UCSD-AML1 (cell line): Measurements from ENCODE around the gene CEP135.
"Not testable (repeated sequence)": the region's sequence is repeated elsewhere in the genome, so short reads cannot be mapped to it uniquely, and the experiment has no call there.

Experiments
- DNase-seq: peaks from one replicate; lab custom pipeline; 2025; ENCODE audit not compliant: unreplicated experiment; lab: John Stamatoyannopoulos, UW

CEP135 gene

DNA sequence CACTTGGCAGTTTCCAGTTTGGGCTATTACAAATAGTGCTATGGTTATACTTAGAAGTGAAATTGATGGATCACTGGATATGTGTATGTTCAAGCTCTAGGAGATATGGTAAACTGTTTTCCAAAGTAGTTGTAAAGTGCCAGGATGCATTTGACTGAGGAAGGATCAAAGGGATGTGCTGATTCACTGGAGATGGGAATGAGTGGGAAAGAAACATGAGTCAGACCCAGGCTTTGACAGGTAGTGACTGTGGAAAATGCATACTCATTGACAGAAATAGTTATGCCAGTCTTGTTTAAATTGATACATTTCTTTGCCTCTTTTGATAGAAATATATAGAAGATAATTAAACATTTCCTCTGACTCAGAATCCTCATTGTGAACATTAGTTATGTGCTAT lies 77.9 kb downstream of the CEP135 start:
- no peak for DNase-seq

DNA sequence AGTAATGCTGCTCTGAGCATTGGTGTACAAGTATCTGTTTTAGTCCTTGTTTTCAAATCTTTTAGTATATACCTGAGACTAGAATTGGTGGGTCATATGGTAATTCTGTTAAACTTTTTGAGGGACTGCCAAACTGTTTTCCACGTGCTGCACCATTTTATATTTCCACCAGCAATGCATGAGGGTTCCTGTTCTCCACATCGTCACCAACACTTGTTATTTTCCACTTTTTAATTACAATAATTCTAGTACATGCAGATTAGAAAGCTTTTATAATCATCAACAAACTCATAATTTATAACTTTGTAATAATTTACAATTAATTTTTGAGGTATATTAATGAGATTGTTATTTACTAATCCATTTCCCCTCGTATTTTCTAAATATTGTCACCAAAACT lies 79.4 kb downstream of the CEP135 start:
- DNase-seq = no peak

DNA sequence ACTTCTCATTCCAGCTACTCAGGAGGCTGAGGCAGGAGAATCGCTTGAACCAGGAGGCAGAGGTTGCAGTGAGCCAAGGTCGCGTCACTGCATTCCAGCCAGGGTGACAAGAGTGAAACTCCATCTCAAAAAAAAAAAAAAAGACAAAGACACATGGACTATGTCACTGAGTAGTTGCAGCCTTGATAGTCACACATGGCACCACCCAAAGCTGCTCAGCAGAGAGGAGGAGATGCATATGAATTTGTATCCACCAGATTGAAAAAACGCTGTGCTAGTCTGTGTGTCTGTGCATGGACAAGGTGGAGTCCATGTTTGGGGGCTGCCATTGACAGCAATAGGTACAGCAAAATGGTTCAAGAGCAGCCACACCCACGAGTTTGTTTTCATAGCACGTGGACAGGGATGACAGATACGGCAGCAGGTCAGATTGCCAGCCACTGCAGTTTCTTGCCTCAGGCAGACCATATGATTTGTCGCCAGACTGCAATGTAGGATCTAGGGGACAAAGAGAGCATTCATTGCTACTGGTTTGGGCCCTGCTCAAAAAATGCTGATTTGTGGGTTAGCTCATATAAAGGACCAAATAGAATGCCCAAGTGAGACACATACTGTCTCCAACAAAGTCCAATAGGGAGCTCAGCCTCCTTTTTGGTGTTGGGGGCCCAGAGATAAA lies 89.9 kb downstream of the CEP135 start:
- DNase-seq = no peak

DNA sequence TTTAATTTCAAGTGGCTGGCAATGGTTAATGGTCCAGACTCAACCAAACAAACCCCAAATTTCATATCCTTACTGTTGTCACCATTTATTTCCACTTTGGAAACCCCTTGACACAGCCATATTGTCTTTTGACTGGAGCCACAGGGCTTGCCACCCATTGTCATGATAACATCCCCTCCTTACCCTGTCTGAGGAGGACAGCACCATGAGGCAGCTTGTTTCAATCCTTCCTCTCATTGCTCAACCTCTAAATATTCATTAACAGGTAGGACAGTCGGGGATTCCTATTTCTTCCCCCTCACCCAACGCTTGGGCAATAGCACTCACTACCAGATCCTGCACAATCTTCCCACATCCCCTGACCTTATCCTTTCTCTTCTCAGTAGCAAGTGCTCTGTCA lies 92.1 kb downstream of the CEP135 start:
- DNase-seq = no peak

DNA sequence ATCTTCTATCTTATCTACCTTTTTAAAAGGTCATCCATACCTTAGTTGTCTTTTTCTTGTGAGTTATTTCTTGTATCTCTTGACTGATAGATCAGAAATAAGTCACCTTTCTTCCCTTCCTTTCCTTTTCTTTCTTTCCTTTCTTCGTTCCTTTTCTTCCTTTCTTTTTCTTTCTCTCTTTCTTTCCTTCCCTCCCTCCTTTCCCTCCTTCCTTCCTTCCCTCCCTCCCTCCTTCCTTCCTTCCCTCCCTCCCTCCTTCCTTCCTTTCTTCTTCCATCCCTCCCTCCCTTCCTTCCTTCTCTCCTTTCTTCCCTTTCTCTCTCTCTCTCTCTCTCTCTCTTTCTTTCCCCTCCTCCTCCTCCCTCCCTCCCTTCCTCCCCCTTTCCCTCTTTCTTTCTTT lies 93.5 kb downstream of the CEP135 start:
- DNase-seq = no peak

DNA sequence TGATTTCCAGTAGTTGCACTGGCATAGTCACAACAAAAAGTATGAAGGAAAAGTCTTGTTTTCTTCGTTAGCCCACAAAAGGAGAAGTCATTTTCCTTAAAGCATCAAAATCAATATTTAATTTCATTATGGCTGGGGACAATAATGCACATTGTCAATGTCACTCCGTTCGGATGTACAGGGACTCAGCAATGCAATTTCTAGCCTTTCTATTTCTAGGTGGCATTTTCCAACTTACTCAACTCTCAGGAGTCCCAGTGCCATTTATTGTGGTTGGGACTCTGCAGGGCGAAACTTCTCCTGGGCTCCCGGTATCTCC lies 99.6 kb downstream of the CEP135 start:
- DNase-seq = no peak

DNA sequence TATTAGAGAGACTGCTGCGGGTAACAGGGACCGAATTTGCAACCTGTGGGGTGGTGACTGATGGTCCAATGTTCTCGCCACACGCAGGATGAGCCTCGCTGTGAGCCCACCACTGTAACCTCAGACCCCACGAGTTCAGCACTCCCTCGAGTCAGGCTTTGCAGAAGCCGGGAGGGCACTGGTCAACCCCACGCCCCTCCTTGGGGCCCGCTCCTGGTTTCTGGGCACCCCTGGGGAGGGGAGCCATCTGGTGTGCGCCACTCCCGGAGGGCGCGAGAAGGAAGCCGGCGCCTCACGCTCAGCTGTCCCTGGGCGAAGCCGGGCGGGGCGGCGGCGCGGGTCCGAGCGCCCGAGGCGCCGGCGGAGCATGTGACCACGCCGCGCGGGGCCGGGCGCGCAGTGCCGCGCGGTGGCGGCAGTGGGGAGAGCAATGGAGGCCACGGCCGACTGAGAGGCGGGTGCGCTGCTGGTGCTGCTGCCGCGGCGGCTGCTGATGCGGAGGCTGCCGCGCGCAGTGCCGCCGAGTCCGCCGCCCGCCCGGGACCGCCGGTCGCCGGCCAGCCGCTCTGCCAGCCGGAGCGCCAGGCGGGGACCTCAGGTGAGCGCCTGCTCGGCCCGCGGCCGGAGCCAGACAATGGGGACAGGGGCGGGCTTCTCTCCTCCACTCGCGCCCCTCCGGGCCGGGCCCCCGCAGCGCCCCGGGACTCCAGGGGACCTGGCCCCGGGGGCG lies 100.1 kb downstream of the CEP135 start:
- peak; percentile 78 for DNase-seq

DNA sequence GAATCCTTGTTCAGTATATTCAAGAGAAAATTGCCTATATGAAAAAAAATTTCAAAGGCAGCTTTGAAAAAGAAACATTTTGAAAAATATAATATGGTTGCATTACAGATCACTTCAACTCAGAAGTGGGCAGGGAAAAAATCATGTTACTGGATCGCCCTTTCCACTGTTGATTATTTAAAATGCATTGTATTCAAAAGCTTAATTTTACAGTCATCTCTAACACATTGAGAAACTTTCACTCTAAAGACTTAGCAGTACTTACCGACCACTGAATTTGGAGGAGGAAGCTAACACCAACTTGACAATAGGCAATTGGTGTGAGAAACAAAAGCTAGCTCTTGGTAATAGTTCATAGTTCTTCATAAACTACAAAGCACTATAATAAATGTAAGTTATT lies 101.9 kb downstream of the CEP135 start:
- no peak for DNase-seq

DNA sequence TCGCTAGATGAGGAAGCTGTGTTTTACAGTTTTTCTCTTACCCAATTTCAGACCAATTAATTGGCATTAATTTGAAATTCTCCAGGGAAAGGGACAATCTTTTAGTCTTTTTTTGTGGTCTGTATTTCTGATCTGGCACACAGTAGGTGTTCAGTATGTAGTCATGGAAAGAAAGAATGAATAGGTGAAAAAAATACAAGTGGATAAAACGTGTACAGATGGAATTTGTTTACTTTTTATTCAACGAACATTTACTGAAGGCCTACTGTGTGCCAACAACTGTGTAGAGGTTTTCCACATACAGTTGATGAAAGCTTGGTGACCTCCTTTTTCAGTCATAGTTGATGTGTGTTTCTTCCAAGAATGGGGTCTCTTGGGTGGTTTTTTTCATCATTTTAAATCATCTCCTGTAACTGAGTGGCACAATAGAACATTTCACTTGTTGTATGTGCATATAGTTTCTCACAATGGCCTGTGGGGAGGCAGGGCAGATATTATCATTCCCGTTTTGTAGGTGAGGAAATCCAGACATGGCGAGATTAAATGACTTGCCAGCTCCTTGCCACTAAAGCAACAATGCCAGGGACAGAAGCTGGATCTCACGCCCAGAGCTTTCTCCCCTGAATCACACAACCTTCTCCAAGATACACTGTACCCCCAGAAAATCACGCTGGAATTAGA lies 102.4 kb downstream of the CEP135 start:
- DNase-seq = no peak

DNA sequence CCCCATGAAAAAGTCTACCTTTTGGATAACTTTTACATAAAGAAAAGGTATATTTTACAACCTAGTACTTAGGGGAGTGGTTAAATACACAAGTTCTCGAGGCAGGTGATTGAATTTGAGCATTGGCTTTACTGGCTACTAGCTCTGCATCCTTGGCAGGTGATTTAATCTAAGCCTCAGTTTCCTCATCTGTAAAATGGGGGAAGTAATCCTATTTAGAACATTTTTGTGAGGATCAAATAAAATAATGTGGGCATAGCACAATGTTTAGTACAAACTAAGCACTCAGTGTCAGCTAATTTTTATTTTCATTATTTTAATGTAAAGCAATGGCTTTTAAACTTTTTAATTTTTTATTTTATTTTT lies 102.9 kb downstream of the CEP135 start:
- no peak for DNase-seq

DNA sequence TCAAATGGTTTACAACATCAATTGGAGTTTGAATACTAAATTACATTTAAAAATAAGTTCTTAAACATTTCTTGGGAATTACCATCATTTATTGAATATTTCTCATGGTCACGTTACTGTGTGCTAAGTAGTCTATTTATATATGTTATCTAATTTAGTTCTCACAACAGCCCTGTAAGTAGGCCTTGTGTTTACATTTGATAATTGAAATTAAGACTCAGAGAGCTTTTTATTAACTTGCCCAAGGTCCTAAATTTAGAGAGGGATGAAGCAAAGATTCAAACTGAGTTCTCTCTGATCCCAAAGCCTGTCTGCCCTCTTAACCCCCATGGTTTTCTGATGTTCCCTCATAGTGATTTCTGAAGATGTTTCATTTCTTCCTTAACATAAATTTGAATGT lies 103.7 kb downstream of the CEP135 start:
- no peak for DNase-seq

DNA sequence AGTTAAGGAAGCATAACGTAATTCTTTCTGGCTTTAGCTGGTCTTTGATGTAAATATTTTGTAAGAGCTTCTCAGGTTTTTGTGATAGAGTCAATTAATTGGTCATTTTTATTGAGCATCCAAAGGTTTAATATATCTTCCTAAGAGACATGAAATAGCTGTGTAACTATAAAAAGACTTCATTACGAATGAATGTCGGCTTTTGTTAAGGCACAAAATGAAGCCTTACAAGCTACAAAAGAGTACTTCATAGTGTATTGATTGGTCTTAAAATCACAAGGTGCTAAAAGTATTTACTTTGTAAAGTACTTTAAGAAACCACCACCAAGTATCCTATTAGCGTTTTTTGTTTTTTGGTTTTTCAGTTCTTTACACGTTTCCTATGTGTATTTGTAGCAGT lies 104.2 kb downstream of the CEP135 start:
- no peak for DNase-seq

DNA sequence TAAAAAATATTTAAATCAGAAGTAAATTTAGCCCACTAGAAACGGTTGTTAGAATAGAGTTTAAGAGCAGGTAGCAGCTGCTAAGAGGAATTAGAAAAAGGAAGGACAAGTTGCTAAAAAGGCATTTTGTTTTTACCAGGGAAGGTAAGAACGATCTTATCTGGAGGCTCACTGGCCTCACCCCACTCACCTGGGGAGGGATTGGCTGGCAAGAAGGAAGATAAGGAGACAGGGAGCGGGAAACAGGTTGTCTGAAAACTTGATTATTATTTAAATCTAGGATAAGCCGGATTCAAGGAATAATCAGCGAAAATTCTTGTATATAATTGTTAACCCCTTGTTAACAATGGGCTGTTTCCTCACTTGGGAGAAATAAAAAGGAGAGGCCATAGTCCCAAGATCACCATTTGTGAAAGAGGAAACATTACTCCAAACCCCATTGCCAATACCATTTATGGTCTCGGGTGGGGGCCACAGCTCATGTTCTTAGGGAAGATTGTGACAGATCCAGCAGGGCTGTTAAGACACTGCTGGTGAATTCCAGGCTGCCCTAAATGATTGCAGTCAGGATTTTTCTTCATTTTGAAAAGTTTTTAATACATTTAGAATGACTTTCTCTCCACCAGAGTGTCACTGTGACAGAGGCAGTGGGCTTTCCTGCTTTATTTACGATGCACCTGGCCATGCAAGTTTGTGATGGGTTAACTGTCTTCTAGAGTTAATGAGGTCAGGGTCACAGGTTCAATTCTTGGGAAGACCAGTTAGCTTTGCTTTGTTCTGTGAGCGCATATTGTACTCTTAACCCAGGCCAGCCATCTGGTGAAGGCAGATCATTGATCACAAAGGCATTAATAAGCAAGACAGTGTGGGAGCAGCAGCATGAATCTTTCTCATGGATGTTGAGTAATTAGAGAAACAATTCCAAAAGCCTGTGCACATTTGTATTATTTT lies 106.6 kb downstream of the CEP135 start:
- DNase-seq = no peak

DNA sequence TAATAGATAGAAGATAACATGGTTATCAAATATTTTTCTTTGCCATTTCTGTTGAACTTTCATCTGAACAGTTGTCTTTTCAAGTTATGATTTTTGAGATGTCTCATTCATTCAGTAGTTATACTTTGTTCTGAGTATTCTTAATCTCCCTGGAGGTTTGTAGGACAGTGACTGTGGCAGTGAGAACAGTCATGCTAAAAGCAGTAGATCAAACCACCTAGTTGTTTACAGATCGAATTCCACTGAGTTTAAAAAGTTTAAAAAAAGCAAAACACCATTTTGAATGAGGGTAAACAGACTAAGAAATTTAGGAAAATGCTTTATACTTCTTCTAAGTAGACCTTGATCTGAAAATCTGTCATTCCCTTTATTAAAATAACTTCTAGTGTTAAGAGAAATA lies 107.2 kb downstream of the CEP135 start:
- no peak for DNase-seq

DNA sequence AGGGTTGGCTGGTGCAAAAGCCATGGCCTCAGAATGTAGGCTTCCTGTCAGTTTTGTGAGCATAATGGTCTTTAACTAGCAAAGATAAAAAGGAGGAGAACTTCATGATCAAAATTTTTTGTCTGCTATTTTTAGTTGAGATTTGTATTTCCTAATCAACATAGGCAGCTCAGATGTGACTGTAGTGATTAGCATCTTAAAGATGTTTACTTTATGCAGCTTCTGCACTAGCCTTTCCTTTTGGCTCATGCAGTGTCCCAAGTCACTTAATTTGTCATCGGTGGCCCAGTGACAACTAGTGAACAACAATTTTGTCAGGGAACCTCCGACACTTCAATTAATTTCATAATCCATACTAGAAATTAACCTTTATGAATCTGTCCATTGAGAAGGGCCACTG lies 109.8 kb downstream of the CEP135 start:
- no peak for DNase-seq

DNA sequence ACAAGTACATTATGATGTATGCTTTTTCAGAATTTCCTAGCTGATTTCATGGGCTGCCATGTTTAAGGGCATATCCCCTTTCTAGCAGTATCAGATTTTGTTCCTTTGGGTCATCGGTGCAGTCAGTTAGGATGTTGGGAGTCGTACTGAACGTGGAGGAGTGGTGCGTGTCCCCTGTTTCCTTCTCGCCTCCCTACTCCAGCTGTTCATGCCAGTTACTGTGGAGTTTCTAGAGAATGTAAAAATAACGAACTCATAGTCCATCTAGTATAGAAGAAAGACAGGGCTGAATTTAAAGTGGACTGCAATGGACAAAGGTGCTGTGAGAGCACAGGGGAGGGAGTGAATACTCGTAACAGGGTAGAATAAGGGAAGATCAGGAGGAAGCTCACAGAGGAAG lies 111.3 kb downstream of the CEP135 start:
- no peak for DNase-seq

DNA sequence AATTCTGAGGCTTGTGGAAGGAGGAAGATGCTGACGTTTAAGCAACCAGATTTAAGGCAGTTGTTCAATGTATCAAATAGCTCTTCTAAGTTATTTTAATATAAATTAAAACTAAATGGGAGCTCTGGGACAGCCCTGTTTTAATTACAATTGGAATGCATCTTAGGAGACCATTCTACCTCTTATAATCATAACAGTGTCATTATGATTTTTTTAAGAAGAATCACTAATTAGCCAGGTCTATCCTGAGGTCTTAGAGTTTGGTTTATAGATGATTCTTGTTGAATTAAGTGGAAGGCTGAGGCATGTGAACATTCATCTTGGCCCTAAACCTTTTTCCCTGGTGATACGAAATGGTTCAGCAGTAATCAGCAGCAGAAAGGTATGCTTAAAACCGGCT lies 113.4 kb downstream of the CEP135 start:
- DNase-seq = no peak

DNA sequence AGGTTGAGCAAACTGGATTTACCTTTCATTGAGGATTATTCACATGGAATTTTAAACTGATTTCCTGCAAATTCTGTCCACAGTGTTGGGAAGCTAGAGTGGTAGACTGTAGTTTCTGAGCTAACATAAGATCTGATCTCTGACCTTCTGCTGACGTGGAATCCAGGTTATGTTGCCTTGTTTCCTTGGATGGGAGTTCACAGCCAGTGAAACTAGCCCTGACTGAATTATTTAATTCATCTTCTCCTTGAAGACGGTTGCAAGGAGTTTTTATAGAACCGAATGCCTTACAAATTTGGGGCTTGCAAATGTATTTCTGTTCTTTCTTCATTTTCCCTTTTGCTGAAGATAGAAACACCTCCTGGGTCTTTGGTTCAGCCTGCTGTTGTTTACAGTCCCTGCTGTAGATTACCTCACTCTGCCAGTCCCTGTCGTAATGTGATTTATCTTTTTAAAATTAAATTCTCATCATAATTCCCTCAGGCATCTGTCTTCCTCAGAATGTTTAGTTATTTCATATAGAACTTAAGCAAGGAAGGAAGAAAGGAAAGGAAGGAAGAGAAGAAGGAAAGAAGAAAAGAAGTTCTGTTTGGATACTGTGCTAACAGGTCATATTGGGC lies 113.9 kb downstream of the CEP135 start:
- DNase-seq = no peak

DNA sequence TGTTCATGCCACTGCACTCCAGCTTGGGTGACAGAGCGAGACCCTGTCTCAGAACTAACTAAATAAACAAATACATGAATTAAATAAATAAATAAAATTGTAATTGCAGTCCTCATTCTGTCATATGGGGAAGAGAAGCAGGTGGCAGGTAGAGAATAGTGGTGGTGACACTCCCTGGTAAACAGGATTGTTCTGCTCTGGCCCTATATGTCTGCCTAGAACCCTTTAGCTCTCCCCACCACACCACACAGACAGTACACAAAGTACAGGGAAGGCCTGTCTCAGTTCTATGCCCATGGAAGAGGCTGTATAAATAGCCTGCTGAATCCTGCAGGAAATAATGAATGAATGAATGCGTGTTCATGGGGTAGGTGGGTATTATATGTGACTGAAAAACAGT lies 117.7 kb downstream of the CEP135 start:
- no peak for DNase-seq

DNA sequence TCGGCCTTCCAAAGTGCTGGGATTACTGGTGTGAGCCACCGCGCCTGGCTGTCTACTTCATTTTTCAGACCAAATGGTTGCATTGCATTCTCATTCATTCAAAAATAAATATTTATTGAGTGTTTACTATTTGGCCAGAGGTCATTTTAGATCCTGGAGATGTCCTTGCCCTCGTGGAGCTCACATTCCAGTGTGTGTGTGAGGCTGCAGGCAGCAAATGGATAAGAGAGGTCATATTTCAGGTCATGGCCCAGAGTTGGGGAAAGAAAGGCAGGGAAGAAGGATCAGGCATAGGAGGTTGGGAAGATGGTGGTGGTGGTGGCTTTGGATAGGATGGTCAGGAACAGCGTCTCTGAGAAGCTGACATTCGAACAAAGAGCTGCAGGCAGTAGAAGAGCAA lies 119.1 kb downstream of the CEP135 start:
- no peak for DNase-seq

DNA sequence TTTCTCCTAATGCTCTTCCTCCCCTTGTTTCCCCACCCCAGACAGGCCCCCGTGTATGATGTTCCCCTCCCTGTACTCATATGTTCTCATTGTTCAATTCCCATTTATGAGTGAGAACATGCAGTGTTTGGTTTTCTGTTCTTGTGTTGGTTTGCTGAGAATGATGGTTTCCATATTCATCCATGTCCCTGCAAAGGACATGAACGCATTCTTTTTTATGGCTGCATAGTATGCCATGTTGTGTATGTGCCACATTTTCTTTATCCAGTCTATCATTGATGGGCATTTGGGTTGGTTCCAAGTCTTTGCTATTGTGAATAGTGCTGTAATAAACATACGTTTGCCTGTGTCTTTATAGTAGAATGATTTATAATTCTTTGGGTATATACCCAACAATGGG lies 124.0 kb downstream of the CEP135 start:
- DNase-seq = not testable (repeated sequence)
